ENCODE data around the gene ZNF266.

Gene ZNF266

DNA sequence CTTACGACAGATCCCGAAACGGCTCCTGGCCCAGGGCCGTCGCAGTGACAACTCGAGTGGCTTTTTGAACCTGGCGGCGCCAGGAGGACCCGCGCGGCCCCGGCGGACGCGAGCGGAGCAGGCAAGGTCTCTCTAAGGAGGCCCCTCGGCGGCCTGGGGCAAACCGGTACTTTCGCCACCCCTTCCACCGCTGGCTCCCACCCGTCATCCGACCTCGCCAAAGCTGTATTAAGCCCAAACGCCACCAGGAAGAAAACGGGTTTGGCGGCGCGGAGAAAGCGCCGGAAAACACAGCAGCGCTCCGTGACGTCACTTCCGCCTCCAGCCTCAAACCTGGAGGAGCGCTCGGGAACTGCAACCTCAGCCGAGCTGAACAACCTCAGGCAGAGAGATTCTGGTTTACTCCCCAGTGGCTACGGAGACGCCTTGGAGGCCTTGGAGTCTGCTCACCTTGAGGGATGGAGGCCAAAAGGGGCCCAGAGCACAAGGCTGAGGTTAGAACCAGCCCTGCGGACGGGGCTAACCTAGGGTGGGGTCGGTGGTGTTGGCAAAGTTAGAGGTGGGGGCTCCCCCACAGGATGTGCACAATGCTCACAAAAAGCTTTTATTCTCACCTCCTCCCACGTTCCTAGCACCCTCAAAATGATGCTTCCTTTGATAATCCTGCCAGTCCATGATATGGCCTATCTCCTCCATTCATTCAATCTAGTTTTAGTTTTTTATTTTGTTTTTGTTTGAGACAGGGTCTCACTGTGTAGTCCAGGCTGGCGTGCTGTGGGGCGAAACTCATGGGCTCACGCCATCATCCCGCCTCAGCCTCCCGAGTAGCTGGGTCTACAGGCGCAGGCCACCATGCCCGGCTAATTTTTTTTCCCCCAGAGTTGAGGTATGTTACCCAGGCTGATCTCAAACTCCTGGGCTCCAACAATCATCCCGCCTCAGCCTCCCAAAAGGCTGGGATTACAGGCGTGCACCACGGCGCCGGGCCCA is at the start of gene ZNF266:
ZNF266 (minus strand) TSS at position 295 of the 990 bp plus-strand sequence. CDS start 15,484 bp downstream, outside the sequence.
- Histone ChIP-seq H3K36me3 (ENCODE audit: insufficient read depth, low read length) (peaks cover 30% of the 10 kb centered on the region), H3K27me3 (ENCODE audit: insufficient read depth, low read length) (no peaks in the 10 kb centered on the region), H3K4me1 (ENCODE audit: insufficient read depth, low read length, severe bottlenecking) (peaks cover 22% of the 10 kb centered on the region), H4K20me1 (ENCODE audit: insufficient read depth, low read length) (no peaks in the 10 kb centered on the region), H3K4me2 (ENCODE audit: low read length) (peak within 1 kb of the TSS; percentile 79), H3K9ac (ENCODE audit: low read length) (peak within 1 kb of the TSS; percentile 88), H3K9me3 (ENCODE audit: low read length) (no peaks in the 10 kb centered on the region), H3K9me2 (ENCODE audit: low read depth, low read length) (no peaks in the 10 kb centered on the region), H3K79me2 (ENCODE audit: insufficient read depth, low read length) (peaks cover 13% of the 10 kb centered on the region), H3K4me3 (ENCODE audit: low read depth, low read length, poor library complexity, severe bottlenecking) (peak within 1 kb of the TSS; percentile 77), H3K27ac (ENCODE audit: low read depth, low read length, poor library complexity, severe bottlenecking) (peak within 1 kb of the TSS; percentile 56), H3F3A (ENCODE audit: insufficient read depth, low read length) (no peaks in the 10 kb centered on the region), H2AFZ (ENCODE audit: low read length) (peak within 1 kb of the TSS; percentile 61; the same call in 1 of the 2 replicates)
- TF ChIP-seq EZH2 (IDR thresholded peaks at IDR 0.05; ENCODE audit: borderline replicate concordance, low read length), result no peak
- TF ChIP-seq, protein P1, sequence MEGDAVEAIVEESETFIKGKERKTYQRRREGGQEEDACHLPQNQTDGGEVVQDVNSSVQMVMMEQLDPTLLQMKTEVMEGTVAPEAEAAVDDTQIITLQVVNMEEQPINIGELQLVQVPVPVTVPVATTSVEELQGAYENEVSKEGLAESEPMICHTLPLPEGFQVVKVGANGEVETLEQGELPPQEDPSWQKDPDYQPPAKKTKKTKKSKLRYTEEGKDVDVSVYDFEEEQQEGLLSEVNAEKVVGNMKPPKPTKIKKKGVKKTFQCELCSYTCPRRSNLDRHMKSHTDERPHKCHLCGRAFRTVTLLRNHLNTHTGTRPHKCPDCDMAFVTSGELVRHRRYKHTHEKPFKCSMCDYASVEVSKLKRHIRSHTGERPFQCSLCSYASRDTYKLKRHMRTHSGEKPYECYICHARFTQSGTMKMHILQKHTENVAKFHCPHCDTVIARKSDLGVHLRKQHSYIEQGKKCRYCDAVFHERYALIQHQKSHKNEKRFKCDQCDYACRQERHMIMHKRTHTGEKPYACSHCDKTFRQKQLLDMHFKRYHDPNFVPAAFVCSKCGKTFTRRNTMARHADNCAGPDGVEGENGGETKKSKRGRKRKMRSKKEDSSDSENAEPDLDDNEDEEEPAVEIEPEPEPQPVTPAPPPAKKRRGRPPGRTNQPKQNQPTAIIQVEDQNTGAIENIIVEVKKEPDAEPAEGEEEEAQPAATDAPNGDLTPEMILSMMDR (IDR thresholded peaks at IDR 0.05; ENCODE audit: low read length), result peak; percentile 42; the same call in 1 of the 2 replicates

DNA sequence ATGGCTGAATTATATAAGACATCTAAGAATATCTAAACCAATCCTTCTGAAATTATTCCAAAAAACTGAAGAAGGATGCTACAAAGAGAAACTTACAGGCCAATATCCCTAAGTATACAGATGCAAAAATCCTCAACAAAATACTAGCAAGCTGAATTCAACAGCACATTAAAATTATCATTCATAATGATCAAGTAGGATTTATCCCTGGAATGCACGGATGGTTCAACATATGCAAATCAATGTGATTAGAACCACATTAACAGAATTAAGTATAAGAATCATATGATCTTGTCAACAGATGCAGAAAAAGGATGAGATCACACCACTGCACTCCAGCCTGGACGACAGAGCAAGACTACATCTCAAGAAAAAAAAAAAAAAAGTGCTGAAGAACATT is 49.8 kb upstream of the ZNF266 start:
- Histone ChIP-seq H3K36me3 (ENCODE audit: insufficient read depth, low read length) (no peaks in the 10 kb centered on the region), H4K20me1 (ENCODE audit: insufficient read depth, low read length) (no peaks in the 10 kb centered on the region), H3K27me3 (ENCODE audit: insufficient read depth, low read length) (no peaks in the 10 kb centered on the region), H3K9me3 (ENCODE audit: low read length) (peaks cover 13% of the 10 kb centered on the region; the same call in 1 of the 2 replicates), H3K4me1 (ENCODE audit: insufficient read depth, low read length, severe bottlenecking) (no peaks in the 10 kb centered on the region), H3K4me2 (ENCODE audit: low read length) (no peak overlapping the region), H3K4me3 (ENCODE audit: low read depth, low read length, poor library complexity, severe bottlenecking) (no peak overlapping the region), H3K27ac (ENCODE audit: low read depth, low read length, poor library complexity, severe bottlenecking) (no peak overlapping the region), H3K9me2 (ENCODE audit: low read depth, low read length) (no peaks in the 10 kb centered on the region), H2AFZ (ENCODE audit: low read length) (no peak overlapping the region), H3K9ac (ENCODE audit: low read length) (no peak overlapping the region), H3F3A (ENCODE audit: insufficient read depth, low read length) (no peaks in the 10 kb centered on the region), H3K79me2 (ENCODE audit: insufficient read depth, low read length) (no peaks in the 10 kb centered on the region)
- no peak for TF ChIP-seq EZH2 (IDR thresholded peaks at IDR 0.05; ENCODE audit: borderline replicate concordance, low read length)
- TF ChIP-seq, protein P1 (IDR thresholded peaks at IDR 0.05; ENCODE audit: low read length), result no peak

DNA sequence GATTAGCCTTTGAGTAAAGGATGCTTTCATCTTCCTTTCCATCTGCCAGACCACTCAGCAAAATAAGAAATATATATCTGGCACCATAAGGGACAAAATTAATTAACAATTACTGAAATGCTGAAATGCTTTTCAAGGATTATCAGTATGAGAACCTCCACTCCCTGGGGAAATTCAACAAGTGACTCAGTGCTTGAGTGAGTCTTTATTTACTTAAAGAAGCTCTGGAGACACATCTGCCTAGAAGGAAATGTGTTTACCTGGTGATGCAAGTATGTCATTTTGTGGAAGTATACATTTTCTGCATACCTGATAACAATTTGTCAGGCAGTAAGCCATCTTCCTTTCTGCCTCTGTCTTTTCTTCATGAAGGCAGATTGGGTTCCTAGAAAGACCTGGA is 39.6 kb upstream of the ZNF266 start:
- Histone ChIP-seq H3K4me3 (ENCODE audit: low read depth, low read length, poor library complexity, severe bottlenecking) (no peak overlapping the region), H3K9ac (ENCODE audit: low read length) (no peak overlapping the region), H3F3A (ENCODE audit: insufficient read depth, low read length) (no peaks in the 10 kb centered on the region), H3K27me3 (ENCODE audit: insufficient read depth, low read length) (no peaks in the 10 kb centered on the region), H3K9me3 (ENCODE audit: low read length) (peaks cover 6% of the 10 kb centered on the region), H3K4me2 (ENCODE audit: low read length) (no peak overlapping the region), H3K36me3 (ENCODE audit: insufficient read depth, low read length) (no peaks in the 10 kb centered on the region), H3K79me2 (ENCODE audit: insufficient read depth, low read length) (no peaks in the 10 kb centered on the region), H3K9me2 (ENCODE audit: low read depth, low read length) (no peaks in the 10 kb centered on the region), H2AFZ (ENCODE audit: low read length) (no peak overlapping the region), H4K20me1 (ENCODE audit: insufficient read depth, low read length) (no peaks in the 10 kb centered on the region), H3K4me1 (ENCODE audit: insufficient read depth, low read length, severe bottlenecking) (no peaks in the 10 kb centered on the region), H3K27ac (ENCODE audit: low read depth, low read length, poor library complexity, severe bottlenecking) (no peak overlapping the region)
- TF ChIP-seq EZH2 (IDR thresholded peaks at IDR 0.05; ENCODE audit: borderline replicate concordance, low read length), result no peak
- TF ChIP-seq, protein P1 (IDR thresholded peaks at IDR 0.05; ENCODE audit: low read length), result no peak

All from OCI-LY1 (cell line).